ENCODE results near the gene ATP8B3.
A peak's percentile ranks its signal among the peaks of the same experiment; 100 is the strongest.

- TF ChIP-seq CTCF (IDR thresholded peaks at IDR 0.05): peak; percentile 84 to 94 (median 88)
- no peak for TF ChIP-seq POLR2AphosphoS5 (IDR thresholded peaks at IDR 0.05)
- TF ChIP-seq EP300 (IDR thresholded peaks at IDR 0.05): no peak
- no peak for TF ChIP-seq POLR2A (IDR thresholded peaks at IDR 0.05)
Measured at GRCh38 chr19:1825909-1826556, 14.0 kb upstream of the ATP8B3 start.

Data from sigmoid colon (tissue), 4 donors.